Measurements from ENCODE around the gene CAPN11.

DNA sequence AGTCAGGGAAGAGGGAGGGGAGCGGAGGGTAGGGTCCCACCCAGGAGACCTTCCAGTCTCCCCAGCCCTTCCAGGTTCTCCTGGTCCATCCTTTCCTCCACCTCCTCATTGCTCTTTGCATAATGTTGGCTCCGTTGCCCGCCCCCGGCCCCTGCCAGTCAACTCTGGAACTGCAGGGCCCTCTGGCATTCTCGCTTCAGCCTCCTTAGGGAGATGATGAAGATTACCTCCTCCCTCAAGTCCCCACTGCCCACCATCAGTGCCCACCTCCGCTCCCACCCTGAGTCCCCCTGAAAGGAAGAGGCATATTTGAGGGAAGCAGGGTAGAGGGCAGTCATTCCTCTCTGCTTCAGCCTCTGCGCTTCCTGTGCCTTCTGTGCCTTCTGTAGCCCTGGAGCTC is 22.7 kb upstream of the CAPN11 start:
- TF ChIP-seq, protein P1, sequence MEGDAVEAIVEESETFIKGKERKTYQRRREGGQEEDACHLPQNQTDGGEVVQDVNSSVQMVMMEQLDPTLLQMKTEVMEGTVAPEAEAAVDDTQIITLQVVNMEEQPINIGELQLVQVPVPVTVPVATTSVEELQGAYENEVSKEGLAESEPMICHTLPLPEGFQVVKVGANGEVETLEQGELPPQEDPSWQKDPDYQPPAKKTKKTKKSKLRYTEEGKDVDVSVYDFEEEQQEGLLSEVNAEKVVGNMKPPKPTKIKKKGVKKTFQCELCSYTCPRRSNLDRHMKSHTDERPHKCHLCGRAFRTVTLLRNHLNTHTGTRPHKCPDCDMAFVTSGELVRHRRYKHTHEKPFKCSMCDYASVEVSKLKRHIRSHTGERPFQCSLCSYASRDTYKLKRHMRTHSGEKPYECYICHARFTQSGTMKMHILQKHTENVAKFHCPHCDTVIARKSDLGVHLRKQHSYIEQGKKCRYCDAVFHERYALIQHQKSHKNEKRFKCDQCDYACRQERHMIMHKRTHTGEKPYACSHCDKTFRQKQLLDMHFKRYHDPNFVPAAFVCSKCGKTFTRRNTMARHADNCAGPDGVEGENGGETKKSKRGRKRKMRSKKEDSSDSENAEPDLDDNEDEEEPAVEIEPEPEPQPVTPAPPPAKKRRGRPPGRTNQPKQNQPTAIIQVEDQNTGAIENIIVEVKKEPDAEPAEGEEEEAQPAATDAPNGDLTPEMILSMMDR (conservative IDR thresholded peaks at IDR 0.05 in 1 of 2, IDR thresholded peaks at IDR 0.05 in 1 of 2; ENCODE audit: low read depth in 1 of 2, low read length in 2 of 2) = peak in 1 of 2 donors; percentile 8
- TF ChIP-seq EZH2 (IDR thresholded peaks at IDR 0.05; ENCODE audit: low read length, missing control alignments) = no peak

Data from fibroblast of lung (primary cell).